Endodermal cell (in vitro differentiated cells): Measurements from ENCODE around the gene POP4. TPM values are rescaled to one million over a fixed set of nuclear protein-coding genes. Genes with fewer than 3 reads are reported as not detected.
"Not testable (repeated sequence)": the region's sequence is repeated elsewhere in the genome, so short reads cannot be mapped to it uniquely, and the experiment has no call there.

Experiments used
- DNase-seq: peaks from one replicate; pipeline ENCODE4 v3.0.0-alpha.2; 2017
- H3K27ac ChIP-seq: 2 replicates; pipeline ENCODE4 v1.5.1; 2013; ENCODE audit warnings: mild to moderate bottlenecking, low read depth, low read length, moderate library complexity
- H3K27me3 ChIP-seq: 2 replicates; pipeline ENCODE4 v1.6.1; 2013; ENCODE audit warnings: mild to moderate bottlenecking, low read length, moderate library complexity; ENCODE audit not compliant: insufficient read depth, control insufficient read depth, poor library complexity, severe bottlenecking
- H3K36me3 ChIP-seq: 2 replicates; pipeline ENCODE4 v1.7.0; 2013; ENCODE audit warnings: mild to moderate bottlenecking, low read length, moderate library complexity; ENCODE audit not compliant: control insufficient read depth, insufficient read depth
- H3K4me1 ChIP-seq: one replicate; pipeline ENCODE4 v1.7.0; 2013; ENCODE audit warnings: low read length; ENCODE audit not compliant: control insufficient read depth, insufficient read depth
- H3K4me3 ChIP-seq: 2 replicates; pipeline ENCODE4 v1.5.1; 2013; ENCODE audit warnings: mild to moderate bottlenecking, low read length, moderate library complexity
- H3K9ac ChIP-seq: 2 replicates; pipeline ENCODE4 v1.6.1; 2013; ENCODE audit warnings: mild to moderate bottlenecking, low read length, moderate library complexity; ENCODE audit not compliant: poor library complexity, severe bottlenecking; ENCODE audit errors: extremely low read depth
- H3K9me3 ChIP-seq: 2 replicates; pipeline ENCODE4 v1.6.1; 2013; ENCODE audit warnings: mild to moderate bottlenecking, low read length, moderate library complexity; ENCODE audit not compliant: control insufficient read depth
- H3K27ac Mint-ChIP-seq: 2 replicates; pipeline ENCODE4 v1.8.0; 2020; ENCODE audit warnings: mixed read lengths
- H3K27me3 Mint-ChIP-seq: 2 replicates; pipeline ENCODE4 v1.8.0; 2021; ENCODE audit warnings: mild to moderate bottlenecking, mixed read lengths; ENCODE audit not compliant: insufficient read depth
- H3K36me3 Mint-ChIP-seq: 2 replicates; pipeline ENCODE4 v1.8.0; 2020; ENCODE audit warnings: low read depth, mixed read lengths
- H3K4me1 Mint-ChIP-seq: 2 replicates; pipeline ENCODE4 v1.8.0; 2020; ENCODE audit warnings: mixed read lengths
- H3K4me3 Mint-ChIP-seq: 2 replicates; pipeline ENCODE4 v1.8.0; 2020; ENCODE audit warnings: mild to moderate bottlenecking, moderate library complexity, mixed read lengths
- H3K9me3 Mint-ChIP-seq: 2 replicates; pipeline ENCODE4 v1.8.0; 2020; ENCODE audit warnings: mild to moderate bottlenecking, mixed read lengths
- CTCF ChIP-seq: fragments of 200-600 bp; sonication (generic); conservative IDR thresholded peaks from 2 replicates; pipeline ENCODE4 v1.5.0; 2021; ENCODE audit warnings: antibody characterized with exemption, mild to moderate bottlenecking
- WGBS, 2 experiments: methylation state at CpG; one replicate each; pipeline versions ENCODE4 v1.1.5 to v1.1.7; 2013; ENCODE audit warnings: missing lambda C conversion rate in 2 of 2, mixed read lengths in 1 of 2; ENCODE audit not compliant: insufficient coverage in 1 of 2, insufficient read length in 1 of 2; 5-methylcytosine and 5-hydroxymethylcytosine counted together
- long read RNA-seq, 4 experiments: library from polyadenylated mRNA in 2 of 4; library from RNA in 1 of 4; library from capped mRNA in 1 of 4; stranded (forward) in 3 of 4; unstranded in 1 of 4; transcript quantifications; one replicate each; pipeline ENCODE4 v2.0.0, GENCODE V29; 2020 to 2021; ENCODE audit warnings: inconsistent platforms in 1 of 4
- polyA plus RNA-seq, 2 experiments: library from polyadenylated mRNA; stranded (reverse); fragments of 50-300 nt; gene quantifications; one replicate each; pipeline ENCODE4 v1.2.3, GENCODE V29; 2013
- total RNA-seq, 2 donors: library from RNA; stranded (reverse); fragmentation: NEBNext Ultra II Directional in 1 of 2; extraction: Animal tissue kit (Norgen Biotek cat#: 25700) in 1 of 2; gene quantifications; 2 replicates in 1 of 2; 3 replicates in 1 of 2; pipeline ENCODE4 v1.2.1, GENCODE V29; 2021

Gene POP4
- total RNA-seq: 10 to 100 TPM; 58.2 to 59.7 TPM
- 66.2 TPM for polyA plus RNA-seq (2013, experiment 1 of 2)
- 59.5 TPM for polyA plus RNA-seq (2013, experiment 2 of 2)
- long read RNA-seq, experiment 1, transcript POP4-202 (7 exons, 3,385 nt): major isoform, 10 of 15 reads
- long read RNA-seq, experiment 1, partial matches to known transcripts: 3 of 15 reads
- long read RNA-seq, experiment 1, other reads (novel, unspliced or antisense): 2 of 15 reads
- long read RNA-seq, experiment 2, transcript POP4-202 (7 exons, 3,385 nt): major isoform, 31 of 38 reads
- long read RNA-seq, experiment 2, partial matches to known transcripts: 2 of 38 reads
- long read RNA-seq, experiment 2, other reads (novel, unspliced or antisense): 3 of 38 reads
- long read RNA-seq, experiment 3, transcript POP4-202 (7 exons, 3,385 nt): major isoform, 52 of 62 reads
- long read RNA-seq, experiment 3, partial matches to known transcripts: 1 of 62 reads
- long read RNA-seq, experiment 3, other reads (novel, unspliced or antisense): 8 of 62 reads
- long read RNA-seq, experiment 4, transcript POP4-202 (7 exons, 3,385 nt): major isoform, 48 of 59 reads
- long read RNA-seq, experiment 4, partial matches to known transcripts: 1 of 59 reads
- long read RNA-seq, experiment 4, other reads (novel, unspliced or antisense): 7 of 59 reads

- H3K27ac Mint-ChIP-seq: peak within 1 kb of the TSS; percentile 100
- peaks cover 15% of the 10 kb centered on the region for H3K36me3 Mint-ChIP-seq
- H3K4me1 ChIP-seq: peaks cover 4% of the 10 kb centered on the region
- peak within 1 kb of the TSS; percentile 100 for H3K4me3 ChIP-seq
- no peak for TF ChIP-seq CTCF
- DNase-seq: peak; percentile 98
- H3K27ac ChIP-seq: peak within 1 kb of the TSS; percentile 90
- peak within 1 kb of the TSS; percentile 97 for H3K9ac ChIP-seq
- H3K27me3 Mint-ChIP-seq: no peaks in the 10 kb centered on the region
- no peaks in the 10 kb centered on the region for H3K9me3 ChIP-seq
- peak within 1 kb of the TSS; percentile 95 for H3K4me3 Mint-ChIP-seq
- 0% methylated on average over 35 to 46 of the region's 47 CpGs for WGBS, 2 experiments
- H3K36me3 ChIP-seq: peaks cover 5% of the 10 kb centered on the region
- H3K4me1 Mint-ChIP-seq: peaks cover 10% of the 10 kb centered on the region
- no peaks in the 10 kb centered on the region for H3K27me3 ChIP-seq
- H3K9me3 Mint-ChIP-seq: no peaks in the 10 kb centered on the region
These were observed at the start of gene POP4 for GRCh38 chr19:29605653-29606419. Gene POP4, plus strand, starts transcription at chr19:29606283. Its CDS starts 36 bp downstream, at chr19:29606319.

- not testable (repeated sequence) for H3K36me3 Mint-ChIP-seq, H3K9me3 ChIP-seq, H3K27ac ChIP-seq, H3K27me3 ChIP-seq, H3K4me3 Mint-ChIP-seq, H3K36me3 ChIP-seq, H3K4me1 ChIP-seq, H3K27ac Mint-ChIP-seq, H3K9ac ChIP-seq, H3K4me1 Mint-ChIP-seq, DNase-seq, H3K4me3 ChIP-seq
- Mint-ChIP-seq H3K27me3 (peaks cover 21% of the 10 kb centered on the region), H3K9me3 (peaks cover 45% of the 10 kb centered on the region)
- 86 to 97% methylated on average over 2 of the region's 2 CpGs for WGBS, 2 experiments
These were observed 47.0 kb upstream of the POP4 start for GRCh38 chr19:29559110-29559509.

GRCh38 chr19:29559743-29560142 lies 46.3 kb upstream of the POP4 start:
- Histone ChIP-seq H3K27ac (no peak overlapping the region), H3K4me1 (no peaks in the 10 kb centered on the region), H3K4me3 (no peak overlapping the region), H3K9ac (no peak overlapping the region), H3K36me3 (no peaks in the 10 kb centered on the region), H3K27me3 (no peaks in the 10 kb centered on the region), H3K9me3 (no peaks in the 10 kb centered on the region)
- no peak for DNase-seq
- 84 to 89% methylated on average over 2 to 4 of the region's 4 CpGs for WGBS, 2 experiments
- Mint-ChIP-seq H3K27me3 (peaks cover 19% of the 10 kb centered on the region), H3K36me3 (no peaks in the 10 kb centered on the region), H3K4me3 (no peak overlapping the region), H3K27ac (no peak overlapping the region), H3K4me1 (peaks cover 4% of the 10 kb centered on the region), H3K9me3 (peaks cover 39% of the 10 kb centered on the region)
- no peak for TF ChIP-seq CTCF
